ENCODE data around the gene KCNIP3.
"Not testable (repeated sequence)": the region's sequence is repeated elsewhere in the genome, so short reads cannot be mapped to it uniquely, and the experiment has no call there.

Gene KCNIP3

GRCh38 chr2:95374029-95374428 is 76.9 kb downstream of the KCNIP3 start:
- no peak for DNase-seq

- no peak for DNase-seq
Observed at GRCh38 chr2:95374451-95374920, 77.3 kb downstream of the KCNIP3 start.

GRCh38 chr2:95374921-95375471 is 77.8 kb downstream of the KCNIP3 start:
- no peak for DNase-seq

GRCh38 chr2:95375532-95376150 is 78.5 kb downstream of the KCNIP3 start:
- no peak for DNase-seq

GRCh38 chr2:95376311-95377215 is 79.4 kb downstream of the KCNIP3 start:
- no peak for DNase-seq

GRCh38 chr2:95377216-95378123 is 80.3 kb downstream of the KCNIP3 start:
- DNase-seq, result no peak

- DNase-seq, result not testable (repeated sequence)
Observed at GRCh38 chr2:95378281-95378680, 81.1 kb downstream of the KCNIP3 start.

GRCh38 chr2:95379371-95379831 is 82.3 kb downstream of the KCNIP3 start:
- DNase-seq, result peak; percentile 19

GRCh38 chr2:95380280-95380679 is 83.1 kb downstream of the KCNIP3 start:
- peak; percentile 2 for DNase-seq

GRCh38 chr2:95380731-95381130 is 83.6 kb downstream of the KCNIP3 start:
- no peak for DNase-seq

- DNase-seq, result peak; percentile 11
Observed at GRCh38 chr2:95381212-95382191, 84.4 kb downstream of the KCNIP3 start.

GRCh38 chr2:95382192-95382591 is 85.0 kb downstream of the KCNIP3 start:
- peak; percentile 8 for DNase-seq

- DNase-seq, result peak; percentile 5
Observed at GRCh38 chr2:95382686-95383634, 85.8 kb downstream of the KCNIP3 start.

GRCh38 chr2:95383635-95384027 is 86.5 kb downstream of the KCNIP3 start:
- DNase-seq, result no peak

- no peak for DNase-seq
Observed at GRCh38 chr2:95384854-95385569, 87.9 kb downstream of the KCNIP3 start.

GRCh38 chr2:95385570-95385984 is 88.4 kb downstream of the KCNIP3 start:
- no peak for DNase-seq

GRCh38 chr2:95386031-95386430 is 88.9 kb downstream of the KCNIP3 start:
- DNase-seq, result no peak

GRCh38 chr2:95387358-95387757 is 90.2 kb downstream of the KCNIP3 start:
- DNase-seq, result no peak

- DNase-seq, result no peak
Observed at GRCh38 chr2:95388091-95388692, 91.0 kb downstream of the KCNIP3 start.
